Endodermal cell (in vitro differentiated cells): Measurements from ENCODE around the gene ARID3C. TPM values are rescaled to one million over a fixed set of nuclear protein-coding genes. Genes with fewer than 3 reads are reported as not detected.

ENCODE experiments used
- DNase-seq: peaks from one replicate; pipeline ENCODE4 v3.0.0-alpha.2; 2017
- H3K27ac ChIP-seq: 2 replicates; pipeline ENCODE4 v1.5.1; 2013; ENCODE audit warnings: mild to moderate bottlenecking, low read depth, low read length, moderate library complexity
- H3K27me3 ChIP-seq: 2 replicates; pipeline ENCODE4 v1.6.1; 2013; ENCODE audit warnings: mild to moderate bottlenecking, low read length, moderate library complexity; ENCODE audit not compliant: insufficient read depth, control insufficient read depth, poor library complexity, severe bottlenecking
- H3K36me3 ChIP-seq: 2 replicates; pipeline ENCODE4 v1.7.0; 2013; ENCODE audit warnings: mild to moderate bottlenecking, low read length, moderate library complexity; ENCODE audit not compliant: control insufficient read depth, insufficient read depth
- H3K4me1 ChIP-seq: one replicate; pipeline ENCODE4 v1.7.0; 2013; ENCODE audit warnings: low read length; ENCODE audit not compliant: control insufficient read depth, insufficient read depth
- H3K4me3 ChIP-seq: 2 replicates; pipeline ENCODE4 v1.5.1; 2013; ENCODE audit warnings: mild to moderate bottlenecking, low read length, moderate library complexity
- H3K9ac ChIP-seq: 2 replicates; pipeline ENCODE4 v1.6.1; 2013; ENCODE audit warnings: mild to moderate bottlenecking, low read length, moderate library complexity; ENCODE audit not compliant: poor library complexity, severe bottlenecking; ENCODE audit errors: extremely low read depth
- H3K9me3 ChIP-seq: 2 replicates; pipeline ENCODE4 v1.6.1; 2013; ENCODE audit warnings: mild to moderate bottlenecking, low read length, moderate library complexity; ENCODE audit not compliant: control insufficient read depth
- H3K27ac Mint-ChIP-seq: 2 replicates; pipeline ENCODE4 v1.8.0; 2020; ENCODE audit warnings: mixed read lengths
- H3K27me3 Mint-ChIP-seq: 2 replicates; pipeline ENCODE4 v1.8.0; 2021; ENCODE audit warnings: mild to moderate bottlenecking, mixed read lengths; ENCODE audit not compliant: insufficient read depth
- H3K36me3 Mint-ChIP-seq: 2 replicates; pipeline ENCODE4 v1.8.0; 2020; ENCODE audit warnings: low read depth, mixed read lengths
- H3K4me1 Mint-ChIP-seq: 2 replicates; pipeline ENCODE4 v1.8.0; 2020; ENCODE audit warnings: mixed read lengths
- H3K4me3 Mint-ChIP-seq: 2 replicates; pipeline ENCODE4 v1.8.0; 2020; ENCODE audit warnings: mild to moderate bottlenecking, moderate library complexity, mixed read lengths
- H3K9me3 Mint-ChIP-seq: 2 replicates; pipeline ENCODE4 v1.8.0; 2020; ENCODE audit warnings: mild to moderate bottlenecking, mixed read lengths
- CTCF ChIP-seq: fragments of 200-600 bp; sonication (generic); conservative IDR thresholded peaks from 2 replicates; pipeline ENCODE4 v1.5.0; 2021; ENCODE audit warnings: antibody characterized with exemption, mild to moderate bottlenecking
- WGBS, 2 experiments: methylation state at CpG; one replicate each; pipeline versions ENCODE4 v1.1.5 to v1.1.7; 2013; ENCODE audit warnings: missing lambda C conversion rate in 2 of 2, mixed read lengths in 1 of 2; ENCODE audit not compliant: insufficient coverage in 1 of 2, insufficient read length in 1 of 2; 5-methylcytosine and 5-hydroxymethylcytosine counted together
- total RNA-seq, 2 donors: library from RNA; stranded (reverse); fragmentation: NEBNext Ultra II Directional in 1 of 2; extraction: Animal tissue kit (Norgen Biotek cat#: 25700) in 1 of 2; gene quantifications; 2 replicates in 1 of 2; 3 replicates in 1 of 2; pipeline ENCODE4 v1.2.1, GENCODE V29; 2021

ARID3C gene
- total RNA-seq, 2 donors from 2014 or later = 0.31 to 0.80 TPM

GRCh38 chr9:34572628-34573027 is 56.2 kb downstream of the ARID3C start:
- Mint-ChIP-seq H3K4me3 (no peak overlapping the region), H3K9me3 (no peaks in the 10 kb centered on the region), H3K36me3 (no peaks in the 10 kb centered on the region), H3K27me3 (peaks cover 39% of the 10 kb centered on the region), H3K27ac (no peak overlapping the region), H3K4me1 (peaks cover 11% of the 10 kb centered on the region)
- Histone ChIP-seq H3K27me3 (peaks cover 21% of the 10 kb centered on the region), H3K9ac (no peak overlapping the region), H3K4me3 (no peak overlapping the region), H3K36me3 (no peaks in the 10 kb centered on the region), H3K4me1 (no peaks in the 10 kb centered on the region), H3K27ac (no peak overlapping the region), H3K9me3 (no peaks in the 10 kb centered on the region)
- TF ChIP-seq CTCF = no peak
- DNase-seq = no peak
- 92 to 93% methylated on average over 5 to 6 of the region's 6 CpGs for WGBS, 2 experiments

- H3K27me3 Mint-ChIP-seq = peaks cover 35% of the 10 kb centered on the region
- H3K4me1 ChIP-seq = no peaks in the 10 kb centered on the region
- H3K4me3 Mint-ChIP-seq = no peak overlapping the region
- no peak overlapping the region for H3K9ac ChIP-seq
- H3K36me3 ChIP-seq = no peaks in the 10 kb centered on the region
- H3K36me3 Mint-ChIP-seq = no peaks in the 10 kb centered on the region
- no peaks in the 10 kb centered on the region for H3K9me3 ChIP-seq
- H3K27me3 ChIP-seq = peaks cover 19% of the 10 kb centered on the region
- TF ChIP-seq CTCF = no peak
- H3K27ac Mint-ChIP-seq = no peak overlapping the region
- peaks cover 8% of the 10 kb centered on the region for H3K4me1 Mint-ChIP-seq
- H3K4me3 ChIP-seq = no peak overlapping the region
- DNase-seq = no peak
- H3K27ac ChIP-seq = no peak overlapping the region
- H3K9me3 Mint-ChIP-seq = no peaks in the 10 kb centered on the region
These were observed 56.8 kb downstream of the ARID3C start for GRCh38 chr9:34572092-34572491.

DNA sequence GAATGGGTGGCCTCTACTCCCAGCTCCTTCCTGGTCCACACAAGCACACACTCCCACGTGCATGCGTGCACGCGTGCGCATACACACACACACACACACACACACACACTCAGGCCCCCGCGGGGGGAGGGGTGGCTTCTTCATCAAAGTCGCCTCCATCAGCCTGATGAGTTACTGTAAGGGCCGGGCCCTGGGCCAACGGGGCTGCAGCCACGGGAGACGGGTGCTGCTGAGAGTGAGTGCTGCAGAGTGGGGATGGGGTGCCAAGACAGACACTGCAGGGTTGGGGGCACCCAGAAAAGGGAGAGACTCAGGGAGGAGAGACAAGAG is 57.4 kb downstream of the ARID3C start:
- Histone ChIP-seq H3K36me3 (no peaks in the 10 kb centered on the region), H3K9me3 (no peaks in the 10 kb centered on the region), H3K4me1 (no peaks in the 10 kb centered on the region), H3K4me3 (no peak overlapping the region), H3K9ac (no peak overlapping the region), H3K27ac (peak overlapping the region; percentile 66), H3K27me3 (peaks cover 21% of the 10 kb centered on the region)
- Mint-ChIP-seq H3K4me3 (no peak overlapping the region), H3K27me3 (peaks cover 35% of the 10 kb centered on the region), H3K36me3 (no peaks in the 10 kb centered on the region), H3K27ac (no peak overlapping the region), H3K9me3 (no peaks in the 10 kb centered on the region), H3K4me1 (peaks cover 8% of the 10 kb centered on the region)
- TF ChIP-seq CTCF = no peak
- 88 to 92% methylated on average over 6 to 12 of the region's 12 CpGs for whole genome bisulfite sequencing, 2 experiments
- DNase-seq = no peak

Other genes starting within 250 kb of the ARID3C start
- gene FAM219A, start 170.5 kb downstream of the ARID3C start, total RNA-seq = 10 to 100 TPM; 17.1 to 19.6 TPM
- gene DNAI1, start 170.3 kb downstream of the ARID3C start, total RNA-seq = 1 to 10 TPM; 2.5 to 4.1 TPM
- gene ENHO, start 106.1 kb downstream of the ARID3C start, total RNA-seq = 10 to 100 TPM in 1 of 2 donors, 1 to 10 TPM in 1; 7.1 to 14.5 TPM
- 1 to 10 TPM in 1 of 2 donors, under 1 TPM in 1; 0.53 to 1.6 TPM for gene CNTFR, start 39.3 kb downstream of the ARID3C start, total RNA-seq
- gene RPP25L, start 17.0 kb downstream of the ARID3C start, total RNA-seq = 10 to 100 TPM; 19.3 to 22.4 TPM
- gene DCTN3, start 8.6 kb downstream of the ARID3C start, total RNA-seq = 10 to 100 TPM; 51.9 to 53.6 TPM
- 10 to 100 TPM; 49.1 to 49.4 TPM for gene SIGMAR1, start 8.7 kb upstream of the ARID3C start, total RNA-seq
- 10 to 100 TPM; 44.3 to 49.3 TPM for gene GALT, start 17.6 kb upstream of the ARID3C start, total RNA-seq
- 10 to 100 TPM in 1 of 2 donors, 1 to 10 TPM in 1; 6.9 to 12.7 TPM for gene IL11RA, start 23.1 kb upstream of the ARID3C start, total RNA-seq
- gene CCL27, start 33.6 kb upstream of the ARID3C start, total RNA-seq = not detected
- gene CCL19, start 62.2 kb upstream of the ARID3C start, total RNA-seq = not detected
- gene CCL21, start 81.1 kb upstream of the ARID3C start, total RNA-seq = not detected